T47D (cell line): ENCODE results near the gene TERB2.
"Not testable (repeated sequence)": the region's sequence is repeated elsewhere in the genome, so short reads cannot be mapped to it uniquely, and the experiment has no call there.

Experiments used
- DNase-seq, 2 experiments: peaks; one replicate each; pipeline versions ENCODE4 v3.0.0 to v3.0.0-alpha.2; 2011 to 2012; ENCODE audit warnings: low read depth in 1 of 2, low spot score in 1 of 2
- JUND ChIP-seq: IDR thresholded peaks from 2 replicates; pipeline ENCODE4 v1.6.1; 2012; ENCODE audit warnings: low read depth
- in situ Hi-C: cut with HindIII; loops from 2 replicates; pipeline ENCODE4 v1.10.0; 2016; ENCODE audit warnings: low sequenced_read_pairs, low pct_unique_long_range_greater_than_20kb

TERB2 gene

GRCh38 chr15:44988184-44988869, 31.8 kb downstream of the TERB2 start:
- DNase-seq, in situ Hi-C loops: not testable (repeated sequence)

- in situ Hi-C loops: not testable (repeated sequence)
Measured at GRCh38 chr15:44988870-44989219, 32.4 kb downstream of the TERB2 start.

GRCh38 chr15:44997632-44998031, 41.1 kb downstream of the TERB2 start:
- DNase-seq, in situ Hi-C loops: not testable (repeated sequence)

More at GRCh38 chr15:44988870-44989219, 32.4 kb downstream of the TERB2 start:
- DNase-seq: not testable (repeated sequence)

- in situ Hi-C loops: no loop called here
- no peak for TF ChIP-seq JUND
- no peak for DNase-seq
Measured at GRCh38 chr15:44999105-44999504, 42.6 kb downstream of the TERB2 start.

- DNase-seq, in situ Hi-C loops: not testable (repeated sequence)
Measured at GRCh38 chr15:45001180-45001579, 44.7 kb downstream of the TERB2 start.

- in situ Hi-C loops, DNase-seq: not testable (repeated sequence)
Measured at GRCh38 chr15:45003731-45004410, 47.4 kb downstream of the TERB2 start.

- DNase-seq, in situ Hi-C loops: not testable (repeated sequence)
Measured at GRCh38 chr15:45004590-45005175, 48.2 kb downstream of the TERB2 start.

GRCh38 chr15:45009046-45009445, 52.6 kb downstream of the TERB2 start:
- TF ChIP-seq JUND: no peak
- DNase-seq: no peak
- in situ Hi-C loops: no loop called here

GRCh38 chr15:45015114-45015513, 58.6 kb downstream of the TERB2 start:
- in situ Hi-C loops: not testable (repeated sequence)

GRCh38 chr15:45020222-45020900, 63.9 kb downstream of the TERB2 start:
- DNase-seq, in situ Hi-C loops: not testable (repeated sequence)

More at GRCh38 chr15:45015114-45015513, 58.6 kb downstream of the TERB2 start:
- not testable (repeated sequence) for DNase-seq

GRCh38 chr15:45020901-45021259, 64.4 kb downstream of the TERB2 start:
- DNase-seq, in situ Hi-C loops: not testable (repeated sequence)

- in situ Hi-C loops: no loop called here
Measured at GRCh38 chr15:45021348-45021747, 64.9 kb downstream of the TERB2 start.

More at GRCh38 chr15:45021348-45021747, 64.9 kb downstream of the TERB2 start:
- no peak for DNase-seq
- no peak for TF ChIP-seq JUND
